Sigmoid colon (tissue), 4 donors: ENCODE data around the gene ZBTB7B.

Source experiments
- EP300 ChIP-seq, 4 donors: sonication (generic); formaldehyde crosslinking; IDR thresholded peaks; one replicate each; pipeline ENCODE4 v1.6.1; 2017; ENCODE audit warnings: antibody characterized with exemption in 4 of 4
- POLR2A ChIP-seq, 2 donors: fragments of 450-650 bp; IDR thresholded peaks; one replicate each; pipeline ENCODE4 v1.6.1; 2016; ENCODE audit warnings: antibody characterized with exemption in 2 of 2, mild to moderate bottlenecking in 2 of 2, moderate library complexity in 2 of 2
- POLR2AphosphoS5 ChIP-seq, 4 donors: sonication (generic); formaldehyde crosslinking; IDR thresholded peaks; one replicate each; pipeline ENCODE4 v1.6.1; 2017; ENCODE audit warnings: antibody characterized with exemption in 4 of 4
- TF ChIP-seq, protein P1 (sequence below), 4 experiments: fragments of 450-650 bp in 3 of 4; fragments of 200-600 bp in 1 of 4; IDR thresholded peaks; one replicate each; pipeline ENCODE4 v1.5.1; 2016 to 2019; ENCODE audit warnings: antibody characterized with exemption in 4 of 4, mild to moderate bottlenecking in 3 of 4, moderate library complexity in 2 of 4

DNA sequence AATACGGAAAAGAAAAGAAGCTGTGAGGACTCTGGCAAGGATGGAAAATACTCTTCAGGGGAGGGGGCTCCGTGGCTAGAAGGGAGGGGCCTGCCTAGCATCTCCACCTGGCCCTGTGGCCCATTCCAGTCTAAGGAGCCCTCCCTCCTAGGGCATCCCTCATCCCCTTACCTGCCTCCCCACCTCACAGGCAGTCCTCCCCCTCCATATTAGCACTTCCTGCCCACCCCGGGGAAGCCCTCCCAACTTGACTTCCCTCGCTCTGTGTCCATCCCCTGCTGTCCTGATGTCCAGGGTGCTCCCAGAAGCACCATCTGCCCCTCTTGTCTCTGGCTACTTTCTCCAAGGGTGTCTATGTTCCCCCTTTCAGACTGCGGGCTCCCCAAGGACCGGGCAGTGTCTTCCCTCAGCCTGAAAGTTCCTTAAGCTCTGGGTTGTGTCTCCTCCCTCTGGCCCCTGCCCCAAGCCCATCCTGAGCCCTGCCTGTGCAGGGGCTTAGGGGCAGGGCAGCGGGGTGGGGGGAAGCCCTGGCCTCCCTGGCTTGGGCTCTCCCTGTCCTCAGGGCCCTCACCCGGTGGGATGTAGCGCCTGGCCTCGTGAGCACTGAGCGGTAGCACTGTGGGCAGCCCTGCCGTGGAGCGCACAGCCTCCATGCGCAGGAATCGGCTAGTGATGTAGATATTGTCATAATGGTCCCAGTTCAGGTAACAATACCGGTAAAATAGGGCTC lies 27.1 kb downstream of the ZBTB7B start:
- TF ChIP-seq, protein P1, sequence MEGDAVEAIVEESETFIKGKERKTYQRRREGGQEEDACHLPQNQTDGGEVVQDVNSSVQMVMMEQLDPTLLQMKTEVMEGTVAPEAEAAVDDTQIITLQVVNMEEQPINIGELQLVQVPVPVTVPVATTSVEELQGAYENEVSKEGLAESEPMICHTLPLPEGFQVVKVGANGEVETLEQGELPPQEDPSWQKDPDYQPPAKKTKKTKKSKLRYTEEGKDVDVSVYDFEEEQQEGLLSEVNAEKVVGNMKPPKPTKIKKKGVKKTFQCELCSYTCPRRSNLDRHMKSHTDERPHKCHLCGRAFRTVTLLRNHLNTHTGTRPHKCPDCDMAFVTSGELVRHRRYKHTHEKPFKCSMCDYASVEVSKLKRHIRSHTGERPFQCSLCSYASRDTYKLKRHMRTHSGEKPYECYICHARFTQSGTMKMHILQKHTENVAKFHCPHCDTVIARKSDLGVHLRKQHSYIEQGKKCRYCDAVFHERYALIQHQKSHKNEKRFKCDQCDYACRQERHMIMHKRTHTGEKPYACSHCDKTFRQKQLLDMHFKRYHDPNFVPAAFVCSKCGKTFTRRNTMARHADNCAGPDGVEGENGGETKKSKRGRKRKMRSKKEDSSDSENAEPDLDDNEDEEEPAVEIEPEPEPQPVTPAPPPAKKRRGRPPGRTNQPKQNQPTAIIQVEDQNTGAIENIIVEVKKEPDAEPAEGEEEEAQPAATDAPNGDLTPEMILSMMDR (IDR thresholded peaks at IDR 0.05), result no peak
- no peak for TF ChIP-seq POLR2A (IDR thresholded peaks at IDR 0.05)
- no peak for TF ChIP-seq EP300 (IDR thresholded peaks at IDR 0.05)
- no peak for TF ChIP-seq POLR2AphosphoS5 (IDR thresholded peaks at IDR 0.05)
